H1 (cell line): ENCODE results near the gene LCE3C. TPM values are rescaled to one million over a fixed set of nuclear protein-coding genes. Genes with fewer than 3 reads are reported as not detected.

Experiments
- CTCF ChIA-PET: fragments of 300-600 bp; sonication (Branson Sonifier 250); formaldehyde crosslinking; loops from one replicate; lab custom pipeline; 2021; ENCODE audit not compliant: partially characterized antibody; lab: Charles Lee
- POLR2A ChIA-PET: fragments of 300-600 bp; sonication (Branson Sonifier 250); formaldehyde crosslinking; loops from one replicate; lab custom pipeline; 2021; ENCODE audit warnings: inconsistent platforms; ENCODE audit not compliant: partially characterized antibody; lab: Charles Lee
- DNase-seq, 2 experiments: peaks; one replicate each; pipeline versions ENCODE4 v3.0.0 to v3.0.0-alpha.2; 2010 to 2022; ENCODE audit warnings: low spot score in 2 of 2, low read depth in 1 of 2, mixed read lengths in 1 of 2
- FAIRE-seq: peaks from 2 replicates; lab custom pipeline; 2011; peaks lifted over from hg19 to GRCh38; lab: Jason Lieb, UNC
- H2AFZ ChIP-seq: 2 replicates; pipeline ENCODE4 v1.8.1; 2012; ENCODE audit warnings: low read length, inconsistent platforms
- H2AK5ac ChIP-seq: 2 replicates; pipeline ENCODE4 v1.6.1; 2013; ENCODE audit warnings: low read depth, low read length
- H2BK120ac ChIP-seq: replicated peaks from 2 replicates; pipeline ENCODE3; 2013; ENCODE audit warnings: low read depth, low read length, inconsistent platforms
- H2BK12ac ChIP-seq: 2 replicates; pipeline ENCODE4 v1.6.1; 2013; ENCODE audit warnings: low read depth, low read length
- H2BK15ac ChIP-seq: 2 replicates; pipeline ENCODE4 v1.6.1; 2013; ENCODE audit warnings: low read length
- H2BK20ac ChIP-seq: 2 replicates; pipeline ENCODE4 v1.6.1; 2013; ENCODE audit warnings: low read length
- H2BK5ac ChIP-seq: 2 replicates; pipeline ENCODE4 v1.6.1; 2013; ENCODE audit warnings: low read depth, low read length
- H3K14ac ChIP-seq: 2 replicates; pipeline ENCODE4 v1.6.1; 2013; ENCODE audit warnings: inconsistent platforms; ENCODE audit not compliant: insufficient read length
- H3K18ac ChIP-seq: 2 replicates; pipeline ENCODE4 v1.6.1; 2013; ENCODE audit warnings: low read length; ENCODE audit errors: extremely low read depth
- H3K23ac ChIP-seq: 2 replicates; pipeline ENCODE4 v1.6.1; 2013; ENCODE audit warnings: inconsistent platforms; ENCODE audit not compliant: insufficient read length
- H3K23me2 ChIP-seq: 2 replicates; pipeline ENCODE4 v1.6.1; 2013; ENCODE audit warnings: low read depth, low read length
- H3K27ac ChIP-seq: 2 replicates; pipeline ENCODE4 v1.6.1; 2011; ENCODE audit warnings: low read depth, low read length, inconsistent platforms
- H3K27me3 ChIP-seq, 4 experiments: replicated peaks in 1 of 4; 1 replicate in 1 of 4; 2 replicates in 3 of 4; pipeline versions ENCODE4 v1.6.1 to v1.8.1; 2011 to 2013; ENCODE audit warnings: low read length in 3 of 4, mild to moderate bottlenecking in 3 of 4, inconsistent platforms in 2 of 4, mixed read lengths in 2 of 4, moderate library complexity in 1 of 4; ENCODE audit not compliant: control insufficient read depth in 3 of 4, insufficient read depth in 3 of 4; ENCODE audit errors: extremely low read depth in 1 of 4
- H3K36me3 ChIP-seq, 4 experiments: 2 replicates each; pipeline versions ENCODE4 v1.6.1 to v1.8.1; 2011 to 2013; ENCODE audit warnings: mild to moderate bottlenecking in 4 of 4, low read length in 3 of 4, moderate library complexity in 2 of 4, control low read depth in 1 of 4, inconsistent platforms in 1 of 4; ENCODE audit not compliant: insufficient read depth in 4 of 4, control insufficient read depth in 2 of 4
- H3K4ac ChIP-seq: replicated peaks from 2 replicates; pipeline ENCODE3; 2013; ENCODE audit warnings: low read length, low read depth, mixed read lengths, inconsistent platforms; ENCODE audit not compliant: insufficient read length
- H3K4me1 ChIP-seq, 4 experiments: replicated peaks in 1 of 4; 1 replicate in 1 of 4; 2 replicates in 3 of 4; pipeline versions ENCODE4 v1.6.1 to v1.8.1; 2011 to 2013; ENCODE audit warnings: low read length in 3 of 4, inconsistent platforms in 2 of 4, mixed read lengths in 1 of 4; ENCODE audit not compliant: insufficient read depth in 4 of 4, control insufficient read depth in 3 of 4
- H3K4me2 ChIP-seq, 2 experiments: 2 replicates each; pipeline versions ENCODE4 v1.6.1 to v1.8.1; 2011 to 2013; ENCODE audit warnings: low read depth in 2 of 2, low read length in 2 of 2, control low read depth in 1 of 2, inconsistent platforms in 1 of 2, mild to moderate bottlenecking in 1 of 2; ENCODE audit not compliant: insufficient read depth in 1 of 2
- H3K4me3 ChIP-seq, 4 experiments: fragments of 200-600, 300-600 bp in 1 of 4; sonication (generic), shearing (Covaris generic), sonication (Bioruptor Twin) in 1 of 4; 2 replicates each; pipeline versions ENCODE4 v1.5.1 to v1.8.1; 2011 to 2016; ENCODE audit warnings: low read length in 4 of 4, low read depth in 3 of 4, control low read depth in 2 of 4, inconsistent platforms in 2 of 4, mild to moderate bottlenecking in 2 of 4, mixed read lengths in 1 of 4, moderate library complexity in 1 of 4; ENCODE audit not compliant: insufficient read depth in 2 of 4; ENCODE audit errors: extremely low read depth in 1 of 4
- H3K56ac ChIP-seq: replicated peaks from 2 replicates; pipeline ENCODE3; 2013; ENCODE audit warnings: low read depth, mild to moderate bottlenecking, mixed read lengths, low read length, inconsistent platforms; ENCODE audit not compliant: insufficient read length
- H3K79me1 ChIP-seq: 2 replicates; pipeline ENCODE4 v1.6.1; 2013; ENCODE audit warnings: low read depth, low read length, control low read depth
- H3K79me2 ChIP-seq, 2 experiments: 2 replicates each; pipeline versions ENCODE4 v1.6.1 to v1.8.1; 2012 to 2013; ENCODE audit warnings: low read length in 2 of 2, mild to moderate bottlenecking in 2 of 2, inconsistent platforms in 1 of 2; ENCODE audit not compliant: insufficient read depth in 2 of 2, control insufficient read depth in 1 of 2
- H3K9ac ChIP-seq, 4 experiments: replicated peaks in 1 of 4; 1 replicate in 1 of 4; 2 replicates in 3 of 4; pipeline versions ENCODE4 v1.6.1 to v1.8.1; 2011 to 2013; ENCODE audit warnings: low read depth in 3 of 4, low read length in 3 of 4, control low read depth in 2 of 4, mild to moderate bottlenecking in 2 of 4, moderate library complexity in 2 of 4, inconsistent platforms in 1 of 4; ENCODE audit errors: extremely low read depth in 1 of 4
- H3K9me3 ChIP-seq, 2 experiments: 2 replicates each; pipeline versions ENCODE4 v1.6.1 to v1.8.1; 2012 to 2013; ENCODE audit warnings: mild to moderate bottlenecking in 2 of 2, moderate library complexity in 2 of 2, control low read depth in 1 of 2, inconsistent platforms in 1 of 2, low read depth in 1 of 2, low read length in 1 of 2, mixed read lengths in 1 of 2; ENCODE audit not compliant: insufficient read depth in 2 of 2
- H4K20me1 ChIP-seq, 2 experiments: replicated peaks in 1 of 2; 2 replicates each; pipeline versions ENCODE3 to v1.8.1; 2011 to 2013; ENCODE audit warnings: inconsistent platforms in 2 of 2, low read length in 2 of 2, mild to moderate bottlenecking in 1 of 2; ENCODE audit not compliant: insufficient read depth in 2 of 2, control insufficient read depth in 1 of 2
- H4K5ac ChIP-seq: 2 replicates; pipeline ENCODE4 v1.6.1; 2013; ENCODE audit warnings: low read length, low read depth, mixed read lengths, inconsistent platforms; ENCODE audit not compliant: insufficient read length
- H4K8ac ChIP-seq: 2 replicates; pipeline ENCODE4 v1.8.0; 2013; ENCODE audit warnings: mild to moderate bottlenecking, moderate library complexity, low read length, inconsistent platforms; ENCODE audit not compliant: insufficient read depth; ENCODE audit errors: extremely low read depth
- H4K91ac ChIP-seq: replicated peaks from 2 replicates; pipeline ENCODE3; 2013; ENCODE audit warnings: low read length, mixed read lengths, inconsistent platforms; ENCODE audit not compliant: insufficient read length
- NANOG ChIP-seq: IDR thresholded peaks from 2 replicates; pipeline ENCODE4 v1.6.1; 2011; ENCODE audit warnings: low read length, low read depth, mild to moderate bottlenecking, inconsistent platforms; ENCODE audit not compliant: insufficient read depth, poor library complexity, severe bottlenecking
- WGBS, 2 experiments: shearing (Covaris generic) in 1 of 2; methylation state at CpG; one replicate each; pipeline versions ENCODE4 v1.1.6 to v1.1.7; 2013 to 2015; ENCODE audit warnings: low lambda C conversion rate in 2 of 2, mixed read lengths in 2 of 2, inconsistent platforms in 1 of 2, low coverage in 1 of 2, missing lambda C conversion rate in 1 of 2; ENCODE audit not compliant: insufficient replicate concordance in 2 of 2, insufficient coverage in 1 of 2, insufficient read length in 1 of 2; ENCODE audit errors: extremely low coverage in 1 of 2, missing lambda C conversion rate in 1 of 2; 5-methylcytosine and 5-hydroxymethylcytosine counted together
- polyA plus RNA-seq, 7 experiments: library from polyadenylated mRNA; depleted of rRNA in 3 of 7; stranded (reverse) in 5 of 7; unstranded in 2 of 7; fragments of >200 nt in 5 of 7; fragments of 200-250 nt in 2 of 7; gene quantifications; 1 replicate in 5 of 7; 2 replicates in 1 of 7; 4 replicates in 1 of 7; pipeline versions ENCODE4 v1.2.1 to v1.2.3, GENCODE V29; 2011 to 2013; ENCODE audit warnings: missing spikeins in 2 of 7, mixed read lengths in 2 of 7
- total RNA-seq: library from RNA; stranded (reverse); fragmentation: NEBNext Ultra II Directional; extraction: Animal tissue kit (Norgen Biotek cat#: 25700); gene quantifications from 2 replicates; pipeline ENCODE4 v1.2.1, GENCODE V29; 2021

The LCE3C gene
- total and polyA plus RNA-seq, 2 of the 8 experiments (the other 6 are each of a cell fraction or from before 2014, with no cell fraction given), result not detected

DNA sequence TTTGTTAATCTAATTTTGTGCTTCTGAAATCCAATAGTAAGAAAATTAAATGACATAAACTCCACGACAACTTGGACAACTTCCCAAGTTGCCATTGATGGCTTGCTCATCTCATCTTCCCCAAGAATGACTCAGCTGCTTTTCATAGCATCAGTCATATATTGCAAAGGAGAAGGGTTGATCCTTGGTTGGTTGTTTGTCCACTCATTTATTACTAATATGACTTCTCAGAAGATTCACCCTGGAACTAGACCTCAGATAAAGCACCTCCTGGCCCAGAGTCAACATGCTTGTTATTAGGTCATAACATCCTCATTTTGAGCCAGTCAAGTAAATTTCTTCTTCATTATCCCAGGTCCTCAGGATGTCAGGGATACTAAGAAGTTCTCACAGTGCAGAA is 17.4 kb upstream of the LCE3C start:
- Histone ChIP-seq H2BK15ac (no peak overlapping the region), H3K4ac (no peak overlapping the region), H3K14ac (no peak overlapping the region), H3K23me2 (no peaks in the 10 kb centered on the region), H4K5ac (no peak overlapping the region), H2AFZ (no peak overlapping the region), H2BK12ac (no peak overlapping the region), H2AK5ac (no peak overlapping the region), H2BK120ac (no peak overlapping the region), H4K8ac (no peak overlapping the region), H3K79me2 (no peaks in the 10 kb centered on the region), H3K4me3 (no peak overlapping the region), H3K27ac (no peak overlapping the region), H3K4me2 (no peak overlapping the region)
- no peak for DNase-seq
- TF ChIP-seq NANOG, result no peak
- TF ChIP-seq, all 59 proteins: peak for 0
- Histone ChIP-seq H3K56ac (no peak overlapping the region), H2BK5ac (no peak overlapping the region), H3K36me3 (no peaks in the 10 kb centered on the region), H3K4me1 (no peaks in the 10 kb centered on the region), H4K91ac (no peak overlapping the region), H3K23ac (no peak overlapping the region), H3K18ac (no peak overlapping the region), H3K27me3 (no peaks in the 10 kb centered on the region), H4K20me1 (no peaks in the 10 kb centered on the region), H3K9ac (no peak overlapping the region), H2BK20ac (no peak overlapping the region), H3K79me1 (no peaks in the 10 kb centered on the region), H3K9me3 (peaks cover 27 to 43% of the 10 kb centered on the region in 2 experiments)
- ChIA-PET POLR2A (no interaction called here), CTCF (no interaction called here)
- WGBS, 2 experiments, result 55% methylated on average over 1 of the region's 1 CpG; no CpG with 5 or more reads in 1 of the 2 experiments
- FAIRE-seq, result no peak
